ENCODE data around the gene TPRG1L.

- TF ChIP-seq CTCF (IDR thresholded peaks at IDR 0.05; ENCODE audit: low read length) (no peak), EZH2 (optimal IDR thresholded peaks at IDR 0.05; ENCODE audit: low read depth, low read length) (no peak), EZH2phosphoT487 (IDR thresholded peaks at IDR 0.05; ENCODE audit: low read length) (no peak)
Observed at GRCh38 chr1:3670823-3671265, 46.0 kb downstream of the TPRG1L start.

All from MM.1S (cell line).